PFSK-1 (cell line): Measurements from ENCODE around the gene NR6A1.

Experiments
- POLR2AphosphoS5 ChIP-seq: IDR thresholded peaks from 2 replicates; pipeline ENCODE4 v1.6.1; 2012; ENCODE audit warnings: low read depth, mild to moderate bottlenecking, control low read depth, low read length, moderate library complexity
- TAF1 ChIP-seq: IDR thresholded peaks from 2 replicates; pipeline ENCODE4 v1.6.1; 2012; ENCODE audit warnings: low read length, control low read depth, borderline replicate concordance; ENCODE audit not compliant: insufficient read depth
- TF ChIP-seq, protein P1 (sequence below), 2 experiments: IDR thresholded peaks; 2 replicates each; pipeline versions ENCODE4 v1.6.1 to v1.8.0; 2011 to 2012; ENCODE audit warnings: low read depth in 2 of 2, low read length in 2 of 2, control low read depth in 1 of 2, inconsistent platforms in 1 of 2, mild to moderate bottlenecking in 1 of 2, moderate library complexity in 1 of 2; ENCODE audit not compliant: insufficient read depth in 1 of 2

DNA sequence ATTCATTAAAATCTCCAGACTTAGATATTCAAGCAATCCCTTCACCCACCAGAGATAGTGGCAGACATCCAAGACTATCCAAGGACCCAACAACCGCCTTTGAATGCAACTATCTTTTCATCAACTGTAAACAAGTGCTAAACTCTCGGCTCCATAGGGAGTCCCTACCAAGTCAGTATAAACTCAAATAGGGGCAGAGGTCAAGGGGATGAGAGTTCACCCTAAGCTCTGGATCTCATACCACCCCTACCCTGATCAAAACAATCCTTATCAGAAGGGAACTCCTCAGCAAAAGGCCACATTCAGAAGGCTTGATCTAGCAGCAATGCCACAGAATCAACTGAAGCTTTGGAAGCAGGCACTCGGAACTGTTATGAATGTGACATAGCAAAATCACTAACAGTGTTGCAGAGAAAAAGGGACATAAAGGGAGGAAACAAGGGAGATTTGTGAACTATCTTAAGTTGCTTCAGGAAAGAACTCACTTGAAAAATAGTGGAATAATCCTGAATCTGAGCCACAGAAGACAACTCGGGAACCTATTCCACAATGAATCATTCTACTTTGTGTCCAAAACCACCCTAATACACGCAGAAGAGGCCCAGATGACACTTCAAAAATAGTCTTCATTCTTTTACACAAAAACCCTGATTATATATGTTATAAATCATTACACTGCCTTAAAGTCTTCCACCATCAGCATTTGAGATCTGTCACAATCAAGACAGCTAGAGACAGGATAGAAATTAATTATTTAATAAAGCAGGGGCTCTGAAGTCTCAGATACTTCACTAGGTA, 49.8 kb downstream of the NR6A1 start:
- TF ChIP-seq, protein P1, sequence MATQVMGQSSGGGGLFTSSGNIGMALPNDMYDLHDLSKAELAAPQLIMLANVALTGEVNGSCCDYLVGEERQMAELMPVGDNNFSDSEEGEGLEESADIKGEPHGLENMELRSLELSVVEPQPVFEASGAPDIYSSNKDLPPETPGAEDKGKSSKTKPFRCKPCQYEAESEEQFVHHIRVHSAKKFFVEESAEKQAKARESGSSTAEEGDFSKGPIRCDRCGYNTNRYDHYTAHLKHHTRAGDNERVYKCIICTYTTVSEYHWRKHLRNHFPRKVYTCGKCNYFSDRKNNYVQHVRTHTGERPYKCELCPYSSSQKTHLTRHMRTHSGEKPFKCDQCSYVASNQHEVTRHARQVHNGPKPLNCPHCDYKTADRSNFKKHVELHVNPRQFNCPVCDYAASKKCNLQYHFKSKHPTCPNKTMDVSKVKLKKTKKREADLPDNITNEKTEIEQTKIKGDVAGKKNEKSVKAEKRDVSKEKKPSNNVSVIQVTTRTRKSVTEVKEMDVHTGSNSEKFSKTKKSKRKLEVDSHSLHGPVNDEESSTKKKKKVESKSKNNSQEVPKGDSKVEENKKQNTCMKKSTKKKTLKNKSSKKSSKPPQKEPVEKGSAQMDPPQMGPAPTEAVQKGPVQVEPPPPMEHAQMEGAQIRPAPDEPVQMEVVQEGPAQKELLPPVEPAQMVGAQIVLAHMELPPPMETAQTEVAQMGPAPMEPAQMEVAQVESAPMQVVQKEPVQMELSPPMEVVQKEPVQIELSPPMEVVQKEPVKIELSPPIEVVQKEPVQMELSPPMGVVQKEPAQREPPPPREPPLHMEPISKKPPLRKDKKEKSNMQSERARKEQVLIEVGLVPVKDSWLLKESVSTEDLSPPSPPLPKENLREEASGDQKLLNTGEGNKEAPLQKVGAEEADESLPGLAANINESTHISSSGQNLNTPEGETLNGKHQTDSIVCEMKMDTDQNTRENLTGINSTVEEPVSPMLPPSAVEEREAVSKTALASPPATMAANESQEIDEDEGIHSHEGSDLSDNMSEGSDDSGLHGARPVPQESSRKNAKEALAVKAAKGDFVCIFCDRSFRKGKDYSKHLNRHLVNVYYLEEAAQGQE (IDR thresholded peaks at IDR 0.05; ENCODE audit: insufficient read depth in 1 of 2, low read depth in 2 of 2, low read length in 2 of 2): no peak
- TF ChIP-seq POLR2AphosphoS5 (no peak), TAF1 (no peak)
